Fibroblast of the conjunctiva (primary cell): Measurements from ENCODE around the gene PROK2.

ENCODE experiments used
- DNase-seq: peaks from one replicate; pipeline ENCODE4 v3.0.0-alpha.2; 2010; ENCODE audit warnings: low read depth

PROK2 gene, protein sequence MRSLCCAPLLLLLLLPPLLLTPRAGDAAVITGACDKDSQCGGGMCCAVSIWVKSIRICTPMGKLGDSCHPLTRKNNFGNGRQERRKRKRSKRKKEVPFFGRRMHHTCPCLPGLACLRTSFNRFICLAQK

DNA sequence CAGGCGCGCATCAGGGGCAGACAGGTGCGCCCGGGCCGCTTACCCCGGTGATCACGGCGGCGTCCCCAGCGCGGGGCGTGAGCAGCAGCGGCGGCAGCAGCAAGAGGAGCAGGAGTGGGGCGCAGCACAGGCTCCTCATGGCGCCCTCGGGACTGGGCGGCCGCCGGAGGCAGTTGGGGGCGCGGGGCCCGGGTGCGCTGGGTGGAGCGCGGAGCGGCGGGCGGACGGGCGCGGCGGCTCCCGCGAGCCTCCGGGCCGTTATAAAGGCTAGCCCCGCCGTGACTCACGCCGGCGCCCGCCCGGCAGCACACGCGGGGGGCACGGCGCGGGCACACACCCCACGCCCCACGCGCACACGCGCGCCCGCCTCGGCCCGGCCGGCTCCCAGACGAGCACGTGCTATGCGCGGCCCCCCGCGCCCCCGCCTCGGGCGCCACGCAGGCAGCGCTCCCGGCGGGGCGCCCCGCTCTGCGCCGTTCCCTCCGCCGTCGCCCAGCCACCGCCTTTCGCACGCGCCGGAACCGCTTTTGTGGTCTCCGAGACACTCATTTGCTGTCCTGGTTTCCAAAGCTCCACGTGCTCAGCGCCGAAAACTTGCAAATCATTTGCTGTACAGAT is at the start of gene PROK2:
Gene PROK2, minus strand, starts transcription at position 235 of the 618 bp plus-strand sequence. Its CDS starts 96 bp downstream, at position 139.
- no peak for DNase-seq

DNA sequence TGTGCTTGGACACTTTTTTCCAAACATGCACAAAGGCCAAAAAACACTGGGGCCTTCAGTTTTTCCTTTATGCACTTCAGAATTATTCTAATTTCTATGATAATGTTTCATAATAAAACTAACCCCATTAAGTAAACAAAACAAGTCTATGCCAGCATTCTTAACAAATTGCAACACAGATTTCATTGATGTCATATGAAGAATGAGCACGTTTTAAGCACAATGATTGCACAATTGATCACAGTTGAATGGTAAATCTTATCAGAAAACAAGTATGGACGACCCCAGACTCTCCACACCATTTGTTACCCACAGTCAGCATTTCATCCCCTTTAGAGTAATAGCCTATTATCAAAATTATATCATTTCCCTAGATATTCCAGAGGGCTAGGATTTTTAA is 46.7 kb upstream of the PROK2 start:
- no peak for DNase-seq

DNA sequence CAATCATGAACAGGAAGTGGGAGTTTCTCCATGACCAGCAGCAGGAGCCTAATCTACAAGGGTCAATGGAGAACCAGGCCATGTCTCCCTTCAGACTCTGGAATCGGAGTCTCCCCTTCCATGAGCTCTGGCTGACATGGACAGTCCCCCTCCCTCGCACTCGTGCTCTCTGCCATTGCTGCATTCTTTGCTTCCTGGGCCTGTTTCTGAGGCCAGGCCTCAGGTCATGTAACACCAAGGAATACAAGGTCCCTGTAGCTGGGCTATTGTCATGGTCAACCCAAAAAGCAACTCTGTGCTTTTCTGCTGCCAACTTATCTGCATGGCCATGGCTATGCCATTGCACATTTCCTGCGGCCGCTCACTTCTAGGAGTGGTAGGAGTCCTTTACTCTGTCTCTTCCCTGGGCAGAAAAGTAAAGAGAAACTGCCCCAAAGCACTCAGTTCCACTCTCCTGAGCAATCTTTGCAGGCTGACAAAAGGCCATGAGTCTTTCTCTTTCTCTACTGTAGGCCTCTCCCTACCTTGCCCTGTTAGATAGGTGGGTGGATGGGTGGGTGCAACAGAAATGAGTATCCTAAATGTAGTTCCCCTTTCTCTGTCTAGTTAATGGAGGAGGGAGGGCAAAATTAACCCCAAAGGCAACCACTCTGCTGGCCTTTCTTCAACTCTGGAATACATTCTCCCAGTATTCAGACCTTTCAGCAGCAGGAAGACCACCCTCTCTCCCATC is 40.8 kb upstream of the PROK2 start:
- no peak for DNase-seq

DNA sequence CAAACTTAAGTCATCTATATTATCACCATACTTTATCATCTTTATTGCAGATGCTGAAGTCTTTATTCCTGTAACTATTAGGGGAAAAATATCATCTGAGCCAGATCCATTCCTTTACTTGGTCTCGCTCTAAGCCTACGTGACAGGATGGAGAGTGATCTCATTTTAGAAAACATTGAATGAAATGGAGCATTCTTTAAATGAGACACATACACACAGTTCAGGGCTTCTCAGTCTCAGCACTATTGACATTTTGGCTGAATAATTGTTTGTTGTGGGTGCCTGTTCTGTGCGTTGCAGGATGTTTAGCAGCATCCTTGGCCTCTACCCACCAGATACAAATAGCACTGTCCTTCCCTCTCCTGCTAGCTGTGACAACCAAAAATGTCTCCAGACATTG is 36.2 kb upstream of the PROK2 start:
- DNase-seq: no peak

DNA sequence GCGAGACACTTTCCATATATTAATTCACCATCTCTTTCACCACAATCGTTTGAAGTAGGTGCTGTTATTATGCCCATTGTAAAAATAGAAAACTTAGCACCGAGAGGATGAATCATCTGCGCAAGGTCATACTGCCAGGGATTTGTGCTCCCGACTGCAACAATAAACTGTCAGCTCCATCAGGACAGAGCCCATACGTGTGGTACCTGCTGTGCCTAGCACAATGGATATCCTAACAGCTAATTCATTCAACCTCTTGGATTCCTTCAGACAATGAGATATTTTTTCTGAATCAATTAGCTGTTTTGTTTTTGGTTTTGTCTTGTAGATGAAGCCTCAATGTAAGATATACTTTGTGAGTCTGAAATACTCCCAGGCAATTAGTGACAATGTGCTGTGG is 32.3 kb upstream of the PROK2 start:
- no peak for DNase-seq

DNA sequence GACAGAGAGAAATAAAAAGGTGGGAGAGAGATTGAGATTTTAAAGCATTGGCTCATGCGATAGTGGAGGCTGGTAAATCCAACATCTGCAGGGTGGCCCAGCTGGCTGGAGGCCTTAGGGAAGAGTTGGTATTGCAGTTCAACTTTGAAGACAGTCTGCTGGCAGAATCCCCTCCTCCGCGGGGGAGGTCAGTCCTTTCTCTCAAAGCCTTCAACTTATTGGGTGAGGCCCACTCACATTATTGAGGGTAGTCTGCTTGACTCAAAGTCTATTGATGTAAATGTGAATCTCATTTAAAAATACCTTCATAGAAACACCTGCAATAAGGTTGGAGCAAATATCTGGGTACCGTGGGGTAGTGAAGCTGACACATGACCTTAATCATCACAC is 31.8 kb upstream of the PROK2 start:
- no peak for DNase-seq

DNA sequence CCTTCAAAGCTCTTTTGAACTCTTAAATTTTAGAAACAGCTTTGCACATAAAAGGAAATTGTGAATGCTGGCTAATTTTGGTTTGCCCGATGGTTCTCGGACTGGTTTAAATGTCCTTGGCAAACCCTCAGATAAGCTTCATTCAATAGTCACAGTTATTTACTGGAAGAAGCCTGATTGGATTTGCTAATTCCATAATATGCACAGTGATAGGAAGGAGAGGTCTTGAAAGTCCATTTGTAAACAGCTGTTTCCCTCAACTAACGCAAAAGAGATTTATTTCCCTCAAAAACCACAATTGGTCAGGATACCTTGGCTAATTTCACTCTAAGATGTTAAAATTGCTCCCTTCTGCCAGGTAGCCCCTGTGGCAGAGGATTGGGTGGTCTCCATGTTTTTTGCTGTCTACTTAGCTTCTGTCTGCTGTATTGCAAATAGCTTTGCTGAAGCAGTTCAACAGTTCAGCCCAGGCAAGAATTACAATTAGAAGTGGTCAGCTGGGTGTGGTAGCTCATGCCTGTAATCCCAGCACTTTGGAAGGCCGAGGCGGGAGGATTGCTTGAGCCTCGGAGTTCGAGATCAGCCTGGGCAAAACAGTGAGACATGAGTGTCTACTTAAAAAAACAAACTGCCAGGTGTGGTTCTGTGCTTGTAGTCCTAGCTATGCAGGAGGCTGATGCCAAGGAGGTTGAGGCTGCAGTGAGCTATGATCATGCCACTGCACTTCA is 30.6 kb upstream of the PROK2 start:
- DNase-seq: no peak

DNA sequence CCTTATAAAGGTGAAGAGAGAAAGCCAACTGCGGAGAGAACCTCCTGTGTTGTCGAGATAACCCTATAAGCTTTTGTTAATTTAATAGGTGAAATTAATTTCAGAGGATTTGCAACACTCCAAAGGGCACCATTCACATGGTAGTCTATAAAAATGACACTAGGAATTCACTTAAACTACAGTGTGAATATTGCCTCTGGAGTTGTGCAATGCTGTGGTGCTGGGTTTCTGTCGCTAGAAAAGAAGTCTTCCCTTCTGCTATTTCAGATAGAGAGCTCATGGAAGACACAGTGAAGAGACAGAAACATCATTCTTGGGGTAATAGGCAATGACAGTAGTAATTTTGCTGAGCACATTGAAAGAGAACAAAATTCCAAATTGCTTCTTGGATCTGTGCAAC is 28.8 kb upstream of the PROK2 start:
- no peak for DNase-seq

DNA sequence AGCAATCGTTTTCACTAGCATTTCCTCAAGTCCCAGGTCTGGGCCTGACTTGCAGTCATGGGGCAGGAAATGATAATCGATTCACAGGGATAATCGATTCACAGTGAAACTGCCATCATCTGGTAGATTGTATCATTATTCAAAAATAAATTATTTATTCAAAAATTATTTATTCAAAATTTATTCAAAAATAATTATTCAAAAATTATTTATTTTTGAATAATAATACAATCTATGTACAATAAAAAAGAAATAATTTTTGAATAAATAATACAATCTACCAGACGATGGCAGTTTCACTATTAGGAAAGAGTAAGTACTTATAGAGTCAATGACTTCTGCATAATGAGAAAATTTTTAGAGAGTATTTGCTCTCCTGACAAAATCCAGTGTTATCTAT is 28.1 kb upstream of the PROK2 start:
- no peak for DNase-seq

DNA sequence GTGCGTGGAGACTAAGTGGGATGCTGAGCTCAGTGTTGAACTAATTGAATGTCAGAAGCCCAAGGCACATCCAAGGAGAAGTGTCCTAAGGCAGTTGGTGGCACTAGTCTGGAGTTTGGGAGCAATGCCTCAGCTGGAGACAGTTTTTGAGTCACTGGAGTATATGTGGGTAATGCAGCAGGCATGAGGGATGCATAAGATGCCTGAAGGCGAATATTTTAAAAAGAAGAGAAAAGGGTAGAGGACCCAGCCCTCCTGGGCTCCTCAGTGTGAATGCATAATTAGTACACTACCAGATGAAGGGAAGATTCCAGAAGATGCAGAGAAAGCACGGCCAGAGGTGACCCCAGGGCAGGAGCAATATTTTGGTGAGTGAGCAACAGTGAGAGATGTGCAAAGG is 25.1 kb upstream of the PROK2 start:
- DNase-seq: no peak

DNA sequence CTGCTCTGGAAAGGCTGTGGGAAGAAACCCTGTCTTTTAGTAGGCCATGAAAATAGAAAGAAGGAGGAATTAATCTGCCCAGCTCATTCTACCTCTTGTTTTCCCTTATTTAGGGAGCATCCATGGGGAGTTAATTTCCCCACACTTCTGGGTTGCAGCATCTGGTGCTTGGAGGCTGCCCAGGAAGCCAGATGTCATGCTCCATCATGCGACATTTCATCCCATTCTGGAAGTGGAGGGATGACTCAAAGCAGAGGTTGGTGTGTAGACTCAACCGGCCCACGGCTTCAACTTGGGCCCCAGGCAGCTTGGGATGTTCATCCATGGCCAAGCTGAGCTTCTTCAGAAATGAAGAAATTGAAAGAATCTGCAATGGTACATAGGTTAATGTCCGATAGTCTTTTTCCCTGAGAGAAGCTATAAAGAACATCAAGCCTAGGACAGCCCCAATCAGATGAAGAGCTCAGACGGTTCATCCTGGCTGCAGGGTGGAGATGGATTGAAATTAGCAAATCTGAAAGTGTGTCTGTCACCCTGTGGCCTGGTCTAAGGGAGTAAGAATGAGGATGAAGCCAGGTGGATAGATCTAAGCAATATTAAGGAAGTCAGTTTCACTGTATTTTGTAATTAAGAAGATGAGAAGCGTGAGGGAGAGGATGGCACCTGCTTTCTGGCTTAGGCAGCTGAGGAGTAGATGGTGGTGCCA is 24.5 kb upstream of the PROK2 start:
- DNase-seq: no peak

DNA sequence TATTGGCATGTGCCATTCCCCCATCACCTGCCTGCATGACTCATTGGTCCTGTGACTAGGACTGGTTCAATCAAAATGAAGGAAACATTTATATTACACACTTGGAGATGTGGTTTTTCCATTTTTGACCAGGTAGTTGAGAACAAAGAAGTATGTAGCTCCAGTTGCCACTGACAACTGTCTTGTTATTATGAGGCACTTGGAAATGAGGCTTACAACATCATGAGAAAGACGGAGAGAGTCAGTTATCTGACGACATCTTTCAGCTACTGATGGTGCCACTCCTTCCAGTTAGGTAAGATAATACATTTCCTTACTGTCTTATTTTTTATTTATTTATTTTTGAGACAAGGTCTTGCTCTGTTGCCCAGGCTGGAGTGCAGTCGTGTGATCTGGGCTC is 21.8 kb upstream of the PROK2 start:
- no peak for DNase-seq

DNA sequence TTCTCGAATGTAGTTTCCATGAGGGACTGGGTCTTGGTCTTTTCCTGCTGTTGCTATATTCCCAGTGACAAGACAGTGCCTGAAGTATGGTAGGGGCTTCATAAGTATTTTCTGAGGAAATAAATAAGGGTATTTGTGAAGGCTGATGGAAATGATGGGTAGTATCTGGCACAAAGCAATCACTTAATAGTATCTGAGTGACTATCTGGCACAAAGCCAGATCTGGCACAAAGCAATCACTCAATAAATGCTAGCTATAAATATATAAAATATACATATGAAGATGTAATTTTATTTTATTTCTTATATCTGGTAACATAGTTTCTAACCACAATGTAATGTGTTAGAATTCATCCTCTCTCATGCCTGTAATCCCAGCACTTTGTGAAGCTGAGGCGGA is 20.7 kb upstream of the PROK2 start:
- no peak for DNase-seq

DNA sequence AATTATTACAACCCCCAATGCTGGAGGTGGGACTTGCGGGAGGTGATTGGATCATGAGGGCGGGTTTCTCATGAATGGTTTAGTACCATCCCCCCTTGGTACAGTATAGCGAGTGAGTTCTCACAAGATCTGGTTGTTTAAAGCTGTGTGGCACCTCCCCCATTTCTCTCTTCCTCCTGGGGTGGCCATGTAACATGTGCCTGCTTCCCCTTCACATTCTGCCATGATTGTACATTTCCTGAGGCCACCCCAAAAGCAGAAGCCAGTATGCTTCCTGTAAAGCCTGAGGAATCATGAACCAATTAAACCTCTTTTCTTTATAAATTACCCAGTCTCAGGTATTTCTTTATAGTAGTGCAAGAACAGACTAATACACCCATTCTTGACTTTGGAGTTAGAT is 20.3 kb upstream of the PROK2 start:
- DNase-seq: no peak

DNA sequence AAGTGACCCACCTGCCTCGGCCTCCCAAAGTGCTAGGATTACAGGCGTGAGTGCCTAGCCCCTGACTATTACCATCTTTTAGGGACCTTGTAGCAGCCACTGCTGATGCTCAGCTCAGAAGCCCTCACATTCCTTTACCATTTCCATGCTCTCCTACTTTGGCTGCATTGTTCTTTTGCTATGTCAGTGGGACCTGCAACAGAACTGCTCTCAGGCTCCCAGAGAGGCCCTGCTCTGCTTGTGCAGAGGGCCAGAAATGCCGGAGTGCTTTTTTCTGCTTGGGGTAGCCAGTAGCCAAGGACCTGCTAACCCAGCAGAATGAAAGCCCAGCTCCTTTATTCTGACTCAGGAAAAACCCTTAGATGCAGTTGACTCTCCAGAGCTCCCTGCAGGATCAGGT is 18.3 kb upstream of the PROK2 start:
- DNase-seq: no peak

DNA sequence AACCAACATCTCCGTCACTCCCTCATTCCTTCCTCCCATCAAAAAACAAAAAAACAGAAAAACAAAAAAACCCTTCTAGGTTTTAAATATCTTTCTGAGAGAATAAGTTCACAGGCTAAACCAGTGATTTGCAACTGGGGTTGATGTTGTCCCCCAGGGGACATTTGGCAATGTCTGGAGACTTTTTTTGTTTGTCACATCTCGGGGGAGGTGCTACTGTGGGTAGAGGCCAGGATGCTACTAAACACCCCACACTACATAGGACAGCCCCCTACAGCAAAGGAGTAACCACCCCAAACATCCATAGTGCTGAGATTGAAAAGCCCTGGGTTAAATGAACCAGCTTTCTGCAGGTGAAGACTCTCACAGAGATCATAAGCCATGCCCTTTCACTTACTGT is 17.0 kb upstream of the PROK2 start:
- DNase-seq: no peak

DNA sequence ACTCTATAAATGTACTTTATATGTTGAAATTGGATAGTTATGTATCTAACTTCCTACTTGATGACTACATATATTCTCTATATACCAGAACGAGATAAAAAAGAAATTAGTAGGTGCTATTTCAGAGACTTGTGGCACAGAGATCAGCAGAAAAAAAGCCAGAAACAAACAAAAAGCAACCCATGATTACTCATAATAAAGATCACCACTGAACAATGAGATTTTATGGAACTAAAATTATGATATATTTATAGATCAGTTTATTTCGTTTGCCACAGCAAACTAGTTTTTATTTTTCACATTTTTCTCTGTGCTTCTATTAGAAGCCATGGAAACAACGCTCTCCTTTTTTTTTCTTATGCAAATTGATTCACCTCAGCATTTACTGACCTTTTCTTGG is 15.1 kb upstream of the PROK2 start:
- DNase-seq: no peak

DNA sequence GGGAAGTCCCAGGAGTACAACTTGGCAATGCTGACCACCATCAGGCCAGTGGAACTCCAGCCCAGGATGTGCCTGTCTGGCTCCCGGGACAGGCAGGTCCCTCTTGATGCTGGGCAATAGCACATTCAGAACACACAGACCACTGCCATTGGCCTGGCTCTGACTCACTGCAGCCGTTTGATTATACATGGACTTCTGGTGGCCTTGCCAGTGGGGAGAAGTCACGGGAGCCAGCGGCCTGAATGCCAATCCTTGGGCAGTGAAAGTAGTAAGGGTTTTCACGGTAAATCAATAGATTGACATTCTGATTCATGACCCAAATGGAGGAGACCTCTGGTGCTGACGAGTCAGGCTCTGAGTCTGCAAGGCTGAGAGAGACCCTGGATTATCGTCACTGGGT is 12.5 kb upstream of the PROK2 start:
- DNase-seq: no peak

DNA sequence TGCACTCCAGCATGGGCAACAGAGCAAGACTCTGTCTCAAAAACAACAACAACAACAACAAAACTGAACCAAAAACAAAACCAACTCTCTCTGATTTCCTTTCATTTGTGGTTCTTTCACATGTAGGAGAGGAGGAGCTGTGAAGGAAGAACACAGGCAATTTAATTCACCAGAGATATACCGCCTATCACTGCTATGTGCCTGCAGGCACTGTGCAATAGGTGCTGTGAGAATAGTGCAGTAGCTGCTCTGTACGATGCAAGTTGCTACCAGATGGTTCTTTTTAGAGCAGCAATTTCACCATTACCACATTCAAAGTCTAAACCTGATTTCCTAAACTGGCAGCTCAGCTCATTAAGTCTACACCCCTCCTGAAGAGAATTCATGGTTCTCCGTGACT is 11.3 kb upstream of the PROK2 start:
- DNase-seq: no peak

DNA sequence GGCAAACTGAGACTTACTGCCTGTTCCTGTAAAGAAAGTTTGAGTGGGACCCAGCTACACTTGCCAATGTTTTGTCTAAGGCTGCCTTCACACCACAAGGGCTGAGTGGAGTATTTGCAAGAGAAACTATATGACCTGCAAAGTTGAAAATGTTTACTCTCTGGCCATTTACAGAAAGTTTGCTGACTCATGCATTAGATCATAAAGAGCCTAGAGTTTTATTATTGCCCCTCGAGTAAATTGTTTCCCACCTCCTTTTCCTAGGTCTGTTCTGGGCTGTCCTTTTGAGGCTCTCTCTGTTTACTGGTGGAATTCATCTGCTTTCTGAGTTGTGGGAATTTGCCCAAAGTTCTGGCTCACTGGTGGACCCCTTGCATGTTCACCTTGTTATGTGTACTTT is 6.7 kb upstream of the PROK2 start:
- DNase-seq: no peak

DNA sequence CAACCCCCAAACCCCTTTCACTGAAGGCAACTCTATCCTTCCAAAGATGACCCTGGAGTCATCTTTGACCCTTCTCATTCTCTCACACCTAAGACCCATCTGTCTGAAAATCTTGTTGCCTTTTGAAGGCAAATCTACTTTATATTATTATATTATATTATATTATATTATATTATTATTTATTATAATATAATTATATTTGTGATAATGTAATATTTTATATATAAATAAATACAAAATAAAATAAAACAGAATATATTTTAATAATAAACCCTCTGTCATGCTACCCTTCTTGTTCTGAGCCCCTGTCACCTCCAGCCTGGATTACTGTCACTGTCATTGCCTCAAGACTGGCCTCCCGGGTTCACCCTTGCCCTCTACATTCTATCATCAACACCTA is 5.0 kb upstream of the PROK2 start:
- no peak for DNase-seq

DNA sequence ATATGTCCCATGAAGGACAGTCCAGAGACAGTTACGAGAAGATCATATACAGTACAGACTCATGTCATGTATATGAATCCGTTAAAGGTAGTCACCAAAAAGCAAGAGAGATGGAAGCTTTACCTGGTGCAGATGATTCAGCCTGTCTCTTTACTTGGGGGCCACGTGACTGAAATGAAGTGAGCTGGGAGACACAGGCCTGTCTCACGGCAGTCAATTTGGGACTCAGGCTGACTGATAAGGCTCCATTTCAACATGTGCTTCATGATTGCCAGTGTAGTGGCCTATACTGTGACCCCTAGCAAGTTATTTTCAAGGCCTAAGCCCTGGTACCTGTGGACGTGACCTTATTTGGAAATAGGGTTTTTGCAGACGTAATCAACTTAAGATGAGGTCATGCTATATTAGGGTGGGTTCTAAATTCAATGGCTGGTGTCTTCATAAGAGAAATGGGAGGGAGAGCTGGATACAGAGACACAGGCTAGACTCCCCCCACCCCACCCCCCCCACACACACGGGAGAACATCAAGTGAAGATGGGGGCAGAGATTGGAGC is 3.0 kb upstream of the PROK2 start:
- DNase-seq: no peak
